K562 (cell line): ENCODE measurements around the gene AP2A2. TPM values are rescaled to one million over a fixed set of nuclear protein-coding genes. Genes with fewer than 3 reads are reported as not detected.

ENCODE experiments used
- FOXK2 ChIP-seq, 2 experiments: fragments of 450-650 bp; IDR thresholded peaks in 1 of 2; conservative IDR thresholded peaks in 1 of 2; 2 replicates each; pipeline ENCODE4 v1.6.1; 2016; ENCODE audit warnings: low read depth in 2 of 2, mild to moderate bottlenecking in 1 of 2
- GATAD2B ChIP-seq: fragments of 450-650 bp; IDR thresholded peaks from 2 replicates; pipeline ENCODE4 v1.6.1; 2017; ENCODE audit warnings: mild to moderate bottlenecking, borderline replicate concordance
- LCOR ChIP-seq: sonication (generic); formaldehyde crosslinking; IDR thresholded peaks from 2 replicates; pipeline ENCODE4 v1.8.0; 2022; ENCODE audit warnings: mild to moderate bottlenecking, missing genetic modification reagents
- NFRKB ChIP-seq: fragments of 450-650 bp; IDR thresholded peaks from 2 replicates; pipeline ENCODE4 v1.6.1; 2016; ENCODE audit warnings: low read depth
- SMARCA5 ChIP-seq: fragments of 450-650 bp; IDR thresholded peaks from 2 replicates; pipeline ENCODE4 v1.6.1; 2016
- SREBF2 ChIP-seq: sonication (generic); formaldehyde crosslinking; IDR thresholded peaks from 2 replicates; pipeline ENCODE4 v1.4.0; 2020; ENCODE audit warnings: mild to moderate bottlenecking, missing genetic modification reagents
- ZNF445 ChIP-seq: fragments of 250-450 bp; sonication (Bioruptor Pico); IDR thresholded peaks from 2 replicates; pipeline ENCODE4 v1.4.0; 2020; ENCODE audit warnings: low read depth, mild to moderate bottlenecking, moderate library complexity
- polyA plus RNA-seq, 8 experiments: library from polyadenylated mRNA; depleted of rRNA in 4 of 8; stranded (reverse) in 5 of 8; unstranded in 3 of 8; fragments of >200 nt; fragmentation: Nextera tagmentation in 2 of 8; fragmentation: Illumina TruSeq in 1 of 8; extraction: Ambion mirVana in 2 of 8; extraction: Trizol in 1 of 8; gene quantifications; 2 replicates each; pipeline versions ENCODE4 v1.2.1 to v1.2.3, GENCODE V29; 2011 to 2014; ENCODE audit warnings: inconsistent platforms in 1 of 8, missing spikeins in 1 of 8
- total RNA-seq, 7 experiments: library from RNA; depleted of rRNA in 6 of 7; stranded (reverse); fragments of >200 nt in 6 of 7; fragmentation: Illumina TruSeq in 2 of 7; extraction: Trizol in 2 of 7; gene quantifications; 2 replicates each; pipeline versions ENCODE4 v1.2.1 to v1.2.3, GENCODE V29; 2011 to 2021; ENCODE audit warnings: low replicate concordance in 1 of 7
- TF ChIP-seq, protein P1 (sequence below): fragments of 200-600 bp; sonication (generic); IDR thresholded peaks from one replicate; pipeline ENCODE4 v1.6.1; 2012; ENCODE audit warnings: mild to moderate bottlenecking, low read depth, low read length, inconsistent platforms
- TF ChIP-seq, protein P2 (sequence below): fragments of 200-800 bp; sonication (Bioruptor generic); IDR thresholded peaks from 2 replicates; pipeline ENCODE4 v1.6.1; 2017; ENCODE audit warnings: missing genetic modification characterization, missing compliant biosample characterization
- TF ChIP-seq, protein P3 (sequence below): sonication (generic); formaldehyde crosslinking; IDR thresholded peaks from 2 replicates; pipeline ENCODE4 v1.9.0; 2022; ENCODE audit warnings: mild to moderate bottlenecking, missing genetic modification reagents
- TF ChIP-seq, protein P4 (sequence below): sonication (generic); formaldehyde crosslinking; IDR thresholded peaks from 2 replicates; pipeline ENCODE4 v1.5.0; 2020; ENCODE audit warnings: missing genetic modification reagents
- TF ChIP-seq, protein P5 (sequence below): fragments of 450-650 bp; IDR thresholded peaks from one replicate; pipeline ENCODE4 v1.6.1; 2018; ENCODE audit warnings: mild to moderate bottlenecking, moderate library complexity; ENCODE audit not compliant: partially characterized antibody

AP2A2 gene
- total and polyA plus RNA-seq, 9 of the 15 experiments (the other 6 are each of a cell fraction or from before 2014, with no cell fraction given), result 0.69 to 41.7 (median 15.2) TPM

DNA sequence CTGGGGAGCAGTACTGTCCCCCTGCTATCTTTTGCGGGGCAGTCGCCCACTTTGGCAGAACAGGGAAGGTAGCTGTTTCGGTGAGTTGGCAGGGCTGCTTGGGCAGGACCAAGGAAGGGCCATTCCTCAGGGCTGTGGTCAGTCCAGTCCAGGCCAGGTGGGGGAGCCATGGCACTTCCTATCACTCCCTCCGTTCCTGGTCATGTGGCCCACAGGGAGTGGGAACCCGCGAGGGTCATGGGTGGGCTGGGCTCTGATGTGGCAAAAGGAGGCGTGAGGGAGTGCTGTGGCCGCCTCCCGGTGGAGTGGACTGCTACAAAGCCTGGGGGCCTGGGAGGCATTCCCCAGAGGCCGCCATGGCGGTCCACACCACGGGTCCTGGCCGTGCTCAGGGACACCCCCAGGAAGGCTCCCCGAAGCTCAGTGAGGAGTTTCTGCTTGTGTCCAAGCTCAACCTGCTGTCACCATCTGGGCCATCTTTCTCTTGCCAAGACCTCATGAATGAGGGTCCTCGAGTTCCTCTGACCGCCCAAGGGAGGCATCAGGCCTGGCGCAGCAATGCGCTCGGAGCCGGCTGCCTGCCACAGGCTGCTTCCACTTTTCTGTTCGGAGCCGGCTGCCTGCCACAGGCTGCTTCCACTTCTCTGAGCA is 27.0 kb upstream of the AP2A2 start (continued):
- TF ChIP-seq, protein P1, sequence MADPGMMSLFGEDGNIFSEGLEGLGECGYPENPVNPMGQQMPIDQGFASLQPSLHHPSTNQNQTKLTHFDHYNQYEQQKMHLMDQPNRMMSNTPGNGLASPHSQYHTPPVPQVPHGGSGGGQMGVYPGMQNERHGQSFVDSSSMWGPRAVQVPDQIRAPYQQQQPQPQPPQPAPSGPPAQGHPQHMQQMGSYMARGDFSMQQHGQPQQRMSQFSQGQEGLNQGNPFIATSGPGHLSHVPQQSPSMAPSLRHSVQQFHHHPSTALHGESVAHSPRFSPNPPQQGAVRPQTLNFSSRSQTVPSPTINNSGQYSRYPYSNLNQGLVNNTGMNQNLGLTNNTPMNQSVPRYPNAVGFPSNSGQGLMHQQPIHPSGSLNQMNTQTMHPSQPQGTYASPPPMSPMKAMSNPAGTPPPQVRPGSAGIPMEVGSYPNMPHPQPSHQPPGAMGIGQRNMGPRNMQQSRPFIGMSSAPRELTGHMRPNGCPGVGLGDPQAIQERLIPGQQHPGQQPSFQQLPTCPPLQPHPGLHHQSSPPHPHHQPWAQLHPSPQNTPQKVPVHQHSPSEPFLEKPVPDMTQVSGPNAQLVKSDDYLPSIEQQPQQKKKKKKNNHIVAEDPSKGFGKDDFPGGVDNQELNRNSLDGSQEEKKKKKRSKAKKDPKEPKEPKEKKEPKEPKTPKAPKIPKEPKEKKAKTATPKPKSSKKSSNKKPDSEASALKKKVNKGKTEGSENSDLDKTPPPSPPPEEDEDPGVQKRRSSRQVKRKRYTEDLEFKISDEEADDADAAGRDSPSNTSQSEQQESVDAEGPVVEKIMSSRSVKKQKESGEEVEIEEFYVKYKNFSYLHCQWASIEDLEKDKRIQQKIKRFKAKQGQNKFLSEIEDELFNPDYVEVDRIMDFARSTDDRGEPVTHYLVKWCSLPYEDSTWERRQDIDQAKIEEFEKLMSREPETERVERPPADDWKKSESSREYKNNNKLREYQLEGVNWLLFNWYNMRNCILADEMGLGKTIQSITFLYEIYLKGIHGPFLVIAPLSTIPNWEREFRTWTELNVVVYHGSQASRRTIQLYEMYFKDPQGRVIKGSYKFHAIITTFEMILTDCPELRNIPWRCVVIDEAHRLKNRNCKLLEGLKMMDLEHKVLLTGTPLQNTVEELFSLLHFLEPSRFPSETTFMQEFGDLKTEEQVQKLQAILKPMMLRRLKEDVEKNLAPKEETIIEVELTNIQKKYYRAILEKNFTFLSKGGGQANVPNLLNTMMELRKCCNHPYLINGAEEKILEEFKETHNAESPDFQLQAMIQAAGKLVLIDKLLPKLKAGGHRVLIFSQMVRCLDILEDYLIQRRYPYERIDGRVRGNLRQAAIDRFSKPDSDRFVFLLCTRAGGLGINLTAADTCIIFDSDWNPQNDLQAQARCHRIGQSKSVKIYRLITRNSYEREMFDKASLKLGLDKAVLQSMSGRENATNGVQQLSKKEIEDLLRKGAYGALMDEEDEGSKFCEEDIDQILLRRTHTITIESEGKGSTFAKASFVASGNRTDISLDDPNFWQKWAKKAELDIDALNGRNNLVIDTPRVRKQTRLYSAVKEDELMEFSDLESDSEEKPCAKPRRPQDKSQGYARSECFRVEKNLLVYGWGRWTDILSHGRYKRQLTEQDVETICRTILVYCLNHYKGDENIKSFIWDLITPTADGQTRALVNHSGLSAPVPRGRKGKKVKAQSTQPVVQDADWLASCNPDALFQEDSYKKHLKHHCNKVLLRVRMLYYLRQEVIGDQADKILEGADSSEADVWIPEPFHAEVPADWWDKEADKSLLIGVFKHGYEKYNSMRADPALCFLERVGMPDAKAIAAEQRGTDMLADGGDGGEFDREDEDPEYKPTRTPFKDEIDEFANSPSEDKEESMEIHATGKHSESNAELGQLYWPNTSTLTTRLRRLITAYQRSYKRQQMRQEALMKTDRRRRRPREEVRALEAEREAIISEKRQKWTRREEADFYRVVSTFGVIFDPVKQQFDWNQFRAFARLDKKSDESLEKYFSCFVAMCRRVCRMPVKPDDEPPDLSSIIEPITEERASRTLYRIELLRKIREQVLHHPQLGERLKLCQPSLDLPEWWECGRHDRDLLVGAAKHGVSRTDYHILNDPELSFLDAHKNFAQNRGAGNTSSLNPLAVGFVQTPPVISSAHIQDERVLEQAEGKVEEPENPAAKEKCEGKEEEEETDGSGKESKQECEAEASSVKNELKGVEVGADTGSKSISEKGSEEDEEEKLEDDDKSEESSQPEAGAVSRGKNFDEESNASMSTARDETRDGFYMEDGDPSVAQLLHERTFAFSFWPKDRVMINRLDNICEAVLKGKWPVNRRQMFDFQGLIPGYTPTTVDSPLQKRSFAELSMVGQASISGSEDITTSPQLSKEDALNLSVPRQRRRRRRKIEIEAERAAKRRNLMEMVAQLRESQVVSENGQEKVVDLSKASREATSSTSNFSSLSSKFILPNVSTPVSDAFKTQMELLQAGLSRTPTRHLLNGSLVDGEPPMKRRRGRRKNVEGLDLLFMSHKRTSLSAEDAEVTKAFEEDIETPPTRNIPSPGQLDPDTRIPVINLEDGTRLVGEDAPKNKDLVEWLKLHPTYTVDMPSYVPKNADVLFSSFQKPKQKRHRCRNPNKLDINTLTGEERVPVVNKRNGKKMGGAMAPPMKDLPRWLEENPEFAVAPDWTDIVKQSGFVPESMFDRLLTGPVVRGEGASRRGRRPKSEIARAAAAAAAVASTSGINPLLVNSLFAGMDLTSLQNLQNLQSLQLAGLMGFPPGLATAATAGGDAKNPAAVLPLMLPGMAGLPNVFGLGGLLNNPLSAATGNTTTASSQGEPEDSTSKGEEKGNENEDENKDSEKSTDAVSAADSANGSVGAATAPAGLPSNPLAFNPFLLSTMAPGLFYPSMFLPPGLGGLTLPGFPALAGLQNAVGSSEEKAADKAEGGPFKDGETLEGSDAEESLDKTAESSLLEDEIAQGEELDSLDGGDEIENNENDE, result no peak
- TF ChIP-seq, protein P2, sequence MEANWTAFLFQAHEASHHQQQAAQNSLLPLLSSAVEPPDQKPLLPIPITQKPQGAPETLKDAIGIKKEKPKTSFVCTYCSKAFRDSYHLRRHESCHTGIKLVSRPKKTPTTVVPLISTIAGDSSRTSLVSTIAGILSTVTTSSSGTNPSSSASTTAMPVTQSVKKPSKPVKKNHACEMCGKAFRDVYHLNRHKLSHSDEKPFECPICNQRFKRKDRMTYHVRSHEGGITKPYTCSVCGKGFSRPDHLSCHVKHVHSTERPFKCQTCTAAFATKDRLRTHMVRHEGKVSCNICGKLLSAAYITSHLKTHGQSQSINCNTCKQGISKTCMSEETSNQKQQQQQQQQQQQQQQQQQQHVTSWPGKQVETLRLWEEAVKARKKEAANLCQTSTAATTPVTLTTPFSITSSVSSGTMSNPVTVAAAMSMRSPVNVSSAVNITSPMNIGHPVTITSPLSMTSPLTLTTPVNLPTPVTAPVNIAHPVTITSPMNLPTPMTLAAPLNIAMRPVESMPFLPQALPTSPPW (CRISPR knock-in tag), result no peak
- TF ChIP-seq, protein P3, sequence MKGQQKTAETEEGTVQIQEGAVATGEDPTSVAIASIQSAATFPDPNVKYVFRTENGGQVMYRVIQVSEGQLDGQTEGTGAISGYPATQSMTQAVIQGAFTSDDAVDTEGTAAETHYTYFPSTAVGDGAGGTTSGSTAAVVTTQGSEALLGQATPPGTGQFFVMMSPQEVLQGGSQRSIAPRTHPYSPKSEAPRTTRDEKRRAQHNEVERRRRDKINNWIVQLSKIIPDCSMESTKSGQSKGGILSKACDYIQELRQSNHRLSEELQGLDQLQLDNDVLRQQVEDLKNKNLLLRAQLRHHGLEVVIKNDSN (CRISPR knock-in tag), result peak; percentile 60
- TF ChIP-seq SMARCA5 (no peak), SREBF2 (CRISPR knock-in tag) (no peak), NFRKB (no peak), FOXK2 (conservative IDR thresholded peaks at IDR 0.05 in 1 of 2, IDR thresholded peaks at IDR 0.05 in 1 of 2; ENCODE audit: low read depth in 2 of 2) (no peak), GATAD2B (no peak), LCOR (CRISPR knock-in tag) (no peak), ZNF445 (no peak)
- TF ChIP-seq, protein P4, sequence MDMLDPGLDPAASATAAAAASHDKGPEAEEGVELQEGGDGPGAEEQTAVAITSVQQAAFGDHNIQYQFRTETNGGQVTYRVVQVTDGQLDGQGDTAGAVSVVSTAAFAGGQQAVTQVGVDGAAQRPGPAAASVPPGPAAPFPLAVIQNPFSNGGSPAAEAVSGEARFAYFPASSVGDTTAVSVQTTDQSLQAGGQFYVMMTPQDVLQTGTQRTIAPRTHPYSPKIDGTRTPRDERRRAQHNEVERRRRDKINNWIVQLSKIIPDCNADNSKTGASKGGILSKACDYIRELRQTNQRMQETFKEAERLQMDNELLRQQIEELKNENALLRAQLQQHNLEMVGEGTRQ, result peak; percentile 62
- TF ChIP-seq, protein P5, sequence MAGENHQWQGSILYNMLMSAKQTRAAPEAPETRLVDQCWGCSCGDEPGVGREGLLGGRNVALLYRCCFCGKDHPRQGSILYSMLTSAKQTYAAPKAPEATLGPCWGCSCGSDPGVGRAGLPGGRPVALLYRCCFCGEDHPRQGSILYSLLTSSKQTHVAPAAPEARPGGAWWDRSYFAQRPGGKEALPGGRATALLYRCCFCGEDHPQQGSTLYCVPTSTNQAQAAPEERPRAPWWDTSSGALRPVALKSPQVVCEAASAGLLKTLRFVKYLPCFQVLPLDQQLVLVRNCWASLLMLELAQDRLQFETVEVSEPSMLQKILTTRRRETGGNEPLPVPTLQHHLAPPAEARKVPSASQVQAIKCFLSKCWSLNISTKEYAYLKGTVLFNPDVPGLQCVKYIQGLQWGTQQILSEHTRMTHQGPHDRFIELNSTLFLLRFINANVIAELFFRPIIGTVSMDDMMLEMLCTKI, result no peak
